ENCODE data around the gene WDR62. TPM values are rescaled to one million over a fixed set of nuclear protein-coding genes. Genes with fewer than 3 reads are reported as not detected.
A peak's percentile ranks its signal among the peaks of the same experiment; 100 is the strongest.
"Not testable (repeated sequence)": the region's sequence is repeated elsewhere in the genome, so short reads cannot be mapped to it uniquely, and the experiment has no call there.

WDR62 gene
- total RNA-seq, 1 donor = 7.8 TPM

- TF ChIP-seq, protein P1, sequence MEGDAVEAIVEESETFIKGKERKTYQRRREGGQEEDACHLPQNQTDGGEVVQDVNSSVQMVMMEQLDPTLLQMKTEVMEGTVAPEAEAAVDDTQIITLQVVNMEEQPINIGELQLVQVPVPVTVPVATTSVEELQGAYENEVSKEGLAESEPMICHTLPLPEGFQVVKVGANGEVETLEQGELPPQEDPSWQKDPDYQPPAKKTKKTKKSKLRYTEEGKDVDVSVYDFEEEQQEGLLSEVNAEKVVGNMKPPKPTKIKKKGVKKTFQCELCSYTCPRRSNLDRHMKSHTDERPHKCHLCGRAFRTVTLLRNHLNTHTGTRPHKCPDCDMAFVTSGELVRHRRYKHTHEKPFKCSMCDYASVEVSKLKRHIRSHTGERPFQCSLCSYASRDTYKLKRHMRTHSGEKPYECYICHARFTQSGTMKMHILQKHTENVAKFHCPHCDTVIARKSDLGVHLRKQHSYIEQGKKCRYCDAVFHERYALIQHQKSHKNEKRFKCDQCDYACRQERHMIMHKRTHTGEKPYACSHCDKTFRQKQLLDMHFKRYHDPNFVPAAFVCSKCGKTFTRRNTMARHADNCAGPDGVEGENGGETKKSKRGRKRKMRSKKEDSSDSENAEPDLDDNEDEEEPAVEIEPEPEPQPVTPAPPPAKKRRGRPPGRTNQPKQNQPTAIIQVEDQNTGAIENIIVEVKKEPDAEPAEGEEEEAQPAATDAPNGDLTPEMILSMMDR (IDR thresholded peaks at IDR 0.05; ENCODE audit: insufficient read depth, low read depth, low read length) = no peak
- no peak for DNase-seq (ENCODE audit: low read depth)
- peak overlapping the region; percentile 80 for H3K4me3 ChIP-seq (ENCODE audit: low read depth, low read length)
Measured at GRCh38 chr19:36116344-36116637, 61.6 kb downstream of the WDR62 start.

GRCh38 chr19:36120092-36120983 lies 65.6 kb downstream of the WDR62 start:
- TF ChIP-seq, protein P1 (IDR thresholded peaks at IDR 0.05; ENCODE audit: insufficient read depth, low read depth, low read length) = no peak
- H3K4me3 ChIP-seq (ENCODE audit: low read depth, low read length) = no peak overlapping the region
- DNase-seq (ENCODE audit: low read depth) = no peak

DNA sequence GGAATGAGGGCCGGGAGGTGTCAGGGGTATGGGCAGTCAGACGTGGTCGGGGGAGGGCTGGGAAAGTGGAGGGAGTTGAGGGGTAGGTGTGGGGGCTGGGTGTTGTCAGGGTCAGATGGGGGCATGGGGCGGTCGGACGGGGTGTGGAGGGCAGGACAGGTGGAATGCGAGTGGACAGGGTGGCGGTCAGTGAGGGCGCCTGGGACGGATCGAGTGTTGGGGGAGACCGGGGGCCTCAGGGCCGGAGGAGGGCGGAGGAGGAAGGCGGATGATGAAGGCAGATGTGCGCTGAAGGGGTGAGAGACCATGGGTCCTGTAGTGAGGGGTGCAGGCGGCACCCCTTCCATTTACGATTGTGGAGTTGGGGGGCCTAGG lies 66.3 kb downstream of the WDR62 start:
- no peak for DNase-seq (ENCODE audit: low read depth)
- TF ChIP-seq, protein P1 (IDR thresholded peaks at IDR 0.05; ENCODE audit: insufficient read depth, low read depth, low read length) = no peak
- H3K4me3 ChIP-seq (ENCODE audit: low read depth, low read length) = no peak overlapping the region

DNA sequence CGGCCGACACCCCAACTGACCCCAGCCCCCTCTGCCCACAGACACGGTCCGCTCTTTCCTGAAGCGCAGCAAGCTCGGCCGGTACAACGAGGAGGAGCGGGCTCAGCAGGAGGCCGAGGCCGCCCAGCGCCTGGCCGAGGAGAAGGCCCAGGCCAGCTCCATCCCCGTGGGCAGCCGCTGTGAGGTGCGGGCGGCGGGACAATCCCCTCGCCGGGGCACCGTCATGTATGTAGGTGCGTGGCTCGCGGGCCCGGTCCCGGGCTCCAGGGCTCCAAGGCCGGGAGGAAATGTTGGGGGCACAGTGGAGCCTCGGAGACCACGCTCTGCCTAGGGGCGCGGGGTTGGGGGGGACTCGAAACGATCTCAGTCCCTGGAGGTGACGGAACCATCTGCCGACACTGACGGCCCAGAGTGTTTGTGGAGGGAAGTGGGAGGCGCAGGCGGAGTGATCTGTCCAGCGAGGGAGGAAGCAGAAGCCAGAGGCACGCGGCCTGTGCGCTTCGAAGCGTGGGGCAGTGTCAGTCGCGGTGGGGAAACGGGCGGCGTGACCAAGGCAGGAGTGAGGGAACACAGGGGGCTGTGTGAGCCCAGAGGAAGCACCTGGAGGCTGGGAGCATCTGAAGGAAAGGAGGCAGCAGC lies 66.9 kb downstream of the WDR62 start:
- TF ChIP-seq, protein P1 (IDR thresholded peaks at IDR 0.05; ENCODE audit: insufficient read depth, low read depth, low read length) = no peak
- DNase-seq (ENCODE audit: low read depth) = no peak
- no peak overlapping the region for H3K4me3 ChIP-seq (ENCODE audit: low read depth, low read length)

GRCh38 chr19:36125557-36125956 lies 70.9 kb downstream of the WDR62 start:
- H3K4me3 ChIP-seq (ENCODE audit: low read depth, low read length) = no peak overlapping the region
- no peak for DNase-seq (ENCODE audit: low read depth)
- TF ChIP-seq, protein P1 (IDR thresholded peaks at IDR 0.05; ENCODE audit: insufficient read depth, low read depth, low read length) = no peak

DNA sequence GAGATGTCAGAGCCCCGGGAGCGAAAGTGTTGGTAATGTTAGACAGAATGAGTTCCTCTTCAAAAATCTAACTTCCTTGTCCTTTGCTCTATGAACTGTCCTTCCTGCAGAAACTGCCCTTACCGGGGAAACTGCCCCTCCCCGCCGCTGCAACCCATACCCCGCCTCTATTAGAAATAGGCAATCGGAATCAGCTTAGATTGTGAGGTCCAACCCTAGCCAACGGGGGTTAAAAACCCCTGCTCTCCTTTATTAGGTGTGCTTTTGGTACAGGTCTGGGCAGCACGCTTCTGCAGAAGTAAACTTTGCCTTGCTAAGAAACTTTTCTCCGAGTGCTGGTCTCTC lies 73.7 kb downstream of the WDR62 start:
- peak overlapping the region; percentile 67 for H3K4me3 ChIP-seq (ENCODE audit: low read depth, low read length)
- no peak for DNase-seq (ENCODE audit: low read depth)
- TF ChIP-seq, protein P1 (IDR thresholded peaks at IDR 0.05; ENCODE audit: insufficient read depth, low read depth, low read length) = no peak

- not testable (repeated sequence) for H3K4me3 ChIP-seq (ENCODE audit: low read depth, low read length); DNase-seq (ENCODE audit: low read depth)
Measured at GRCh38 chr19:36131221-36131620, 76.5 kb downstream of the WDR62 start.

- DNase-seq (ENCODE audit: low read depth); H3K4me3 ChIP-seq (ENCODE audit: low read depth, low read length): not testable (repeated sequence)
Measured at GRCh38 chr19:36134867-36135266, 80.2 kb downstream of the WDR62 start.

All from fibroblast of villous mesenchyme (primary cell).